HL-60 (cell line): ENCODE data around the gene GPAM.
"Not testable (repeated sequence)": the region's sequence is repeated elsewhere in the genome, so short reads cannot be mapped to it uniquely, and the experiment has no call there.

Source experiments
- CTCF ChIP-seq: IDR thresholded peaks from one replicate; pipeline ENCODE4 v1.5.1; 2011; ENCODE audit warnings: low read length, control low read depth, inconsistent platforms; ENCODE audit not compliant: insufficient read depth
- GABPA ChIP-seq: IDR thresholded peaks from 2 replicates; pipeline ENCODE4 v1.6.1; 2012; ENCODE audit warnings: low read depth
- POLR2AphosphoS5 ChIP-seq: IDR thresholded peaks from 2 replicates; pipeline ENCODE4 v1.6.1; 2012; ENCODE audit warnings: low read depth
- REST ChIP-seq: IDR thresholded peaks from 2 replicates; pipeline ENCODE4 v1.6.1; 2012; ENCODE audit warnings: low read depth; ENCODE audit not compliant: insufficient replicate concordance

GRCh38 chr10:112228366-112229088, 45.0 kb upstream of the GPAM start:
- TF ChIP-seq CTCF, POLR2AphosphoS5, GABPA: not testable (repeated sequence)
- TF ChIP-seq REST = peak; percentile 82
